Left lung (tissue), 10 donors: ENCODE measurements around the gene LGR4. TPM values are rescaled to one million over a fixed set of nuclear protein-coding genes. Genes with fewer than 3 reads are reported as not detected.

Source experiments
- ATAC-seq: fragments of 200-7000 bp; cut with Tn5 transposase; one replicate; pipeline ENCODE4 v1.9.1; 2020; ENCODE audit warnings: moderate library complexity
- DNase-seq, 4 donors: peaks; one replicate each; pipeline ENCODE4 v3.0.0-alpha.2; 2013 to 2020
- H3K27ac ChIP-seq, 2 donors: fragments of 200-600 bp; sonication (generic) in 1 of 2; one replicate each; pipeline versions ENCODE4 v1.5.0 to v1.8.0; 2020 to 2021
- H3K27me3 ChIP-seq, 2 donors: fragments of 200-600 bp; sonication (generic) in 1 of 2; one replicate each; pipeline versions ENCODE4 v1.5.0 to v1.8.0; 2020 to 2021
- H3K36me3 ChIP-seq, 2 donors: fragments of 200-600 bp; sonication (generic) in 1 of 2; one replicate each; pipeline versions ENCODE4 v1.5.0 to v1.8.0; 2020 to 2021
- H3K4me1 ChIP-seq, 2 donors: fragments of 200-600 bp; one replicate each; pipeline ENCODE4 v1.8.0; 2021
- H3K4me3 ChIP-seq, 2 donors: fragments of 200-600 bp; sonication (generic) in 1 of 2; one replicate each; pipeline versions ENCODE4 v1.5.0 to v1.8.0; 2020 to 2021; ENCODE audit warnings: mild to moderate bottlenecking in 1 of 2
- H3K9me3 ChIP-seq, 2 donors: fragments of 200-600 bp; sonication (generic) in 1 of 2; one replicate each; pipeline versions ENCODE4 v1.5.0 to v1.8.0; 2020 to 2021
- CTCF ChIP-seq, 2 donors: fragments of 200-600 bp; sonication (generic) in 1 of 2; IDR thresholded peaks; one replicate each; pipeline versions ENCODE4 v1.5.0 to v1.8.0; 2021; ENCODE audit warnings: antibody characterized with exemption in 2 of 2
- intact Hi-C, 2 donors: fragments of 100-400 bp; cut with DNase I; formaldehyde crosslinking; loops; one replicate each; pipeline versions ENCODE4 v1.11.2 to v1.14.2; 2022
- polyA plus RNA-seq, 6 donors: library from polyadenylated mRNA; unstranded; fragments of 120-200 nt; gene quantifications; one replicate each; pipeline ENCODE4 v1.2.1, GENCODE V29; 2013; ENCODE audit not compliant: insufficient read length in 6 of 6
- total RNA-seq, 2 donors: library from RNA; stranded (reverse); fragmentation: NEBNext Ultra II Directional; extraction: Animal tissue kit (Norgen Biotek cat#: 25700); gene quantifications; one replicate each; pipeline ENCODE4 v1.2.1, GENCODE V29; 2021
- donor health status: DM: no; HTN: yes; CAD: no.
- donor health status: DM: no; HTN: no; CAD: no.

Gene LGR4
- total and polyA plus RNA-seq, 8 donors: 4.0 to 23.7 (median 21.7) TPM

GRCh38 chr11:27390318-27391295, 82.0 kb downstream of the LGR4 start:
- Histone ChIP-seq H3K36me3 (no peaks in the 10 kb centered on the region), H3K9me3 (no peaks in the 10 kb centered on the region), H3K27ac (no peak overlapping the region), H3K4me1 (no peaks in the 10 kb centered on the region), H3K27me3 (peaks cover 8 to 9% of the 10 kb centered on the region in 2 donors), H3K4me3 (no peak overlapping the region)
- DNase-seq (no peak), ATAC-seq (no peak)
- TF ChIP-seq CTCF (IDR thresholded peaks at IDR 0.05): no peak
- intact Hi-C loops: no loop called here

- no peak for TF ChIP-seq CTCF (IDR thresholded peaks at IDR 0.05)
- DNase-seq (no peak), ATAC-seq (peak; percentile 64)
- Histone ChIP-seq H3K27me3 (peaks cover 8 to 9% of the 10 kb centered on the region in 2 donors), H3K4me3 (no peak overlapping the region), H3K9me3 (no peaks in the 10 kb centered on the region), H3K4me1 (no peaks in the 10 kb centered on the region), H3K36me3 (no peaks in the 10 kb centered on the region), H3K27ac (no peak overlapping the region)
- intact Hi-C loops: no loop called here
These were observed 83.7 kb downstream of the LGR4 start for GRCh38 chr11:27388869-27389268.

- H3K4me1 ChIP-seq: no peaks in the 10 kb centered on the region
- no peak for ATAC-seq
- intact Hi-C loops: no loop called here
These were observed 84.6 kb downstream of the LGR4 start for GRCh38 chr11:27388001-27388400.

GRCh38 chr11:27387362-27387761, 85.2 kb downstream of the LGR4 start:
- ATAC-seq (no peak), DNase-seq (no peak)
- no peak for TF ChIP-seq CTCF (IDR thresholded peaks at IDR 0.05)
- no peaks in the 10 kb centered on the region for H3K9me3 ChIP-seq
- no peaks in the 10 kb centered on the region for H3K4me1 ChIP-seq
- H3K27ac ChIP-seq: no peak overlapping the region
- H3K4me3 ChIP-seq: no peak overlapping the region
- no peaks in the 10 kb centered on the region for H3K36me3 ChIP-seq
- intact Hi-C loops: no loop called here
- peaks cover 8 to 9% of the 10 kb centered on the region in 2 donors for H3K27me3 ChIP-seq

More at GRCh38 chr11:27388001-27388400, 84.6 kb downstream of the LGR4 start:
- no peaks in the 10 kb centered on the region for H3K36me3 ChIP-seq
- H3K27ac ChIP-seq: no peak overlapping the region
- DNase-seq: no peak
- H3K9me3 ChIP-seq: no peaks in the 10 kb centered on the region
- peaks cover 8 to 9% of the 10 kb centered on the region in 2 donors for H3K27me3 ChIP-seq
- no peak for TF ChIP-seq CTCF (IDR thresholded peaks at IDR 0.05)
- H3K4me3 ChIP-seq: no peak overlapping the region

- Histone ChIP-seq H3K36me3 (no peaks in the 10 kb centered on the region), H3K9me3 (no peaks in the 10 kb centered on the region), H3K4me3 (no peak overlapping the region), H3K27me3 (peaks cover 8 to 9% of the 10 kb centered on the region in 2 donors), H3K4me1 (no peaks in the 10 kb centered on the region), H3K27ac (no peak overlapping the region)
- no peak for DNase-seq
- no peak for TF ChIP-seq CTCF (IDR thresholded peaks at IDR 0.05)
- intact Hi-C loops: no loop called here
- ATAC-seq: no peak
These were observed 86.3 kb downstream of the LGR4 start for GRCh38 chr11:27386181-27386845.
